NT2/D1 (cell line): ENCODE data around the gene CTBP2.

Experiments
- YY1 ChIP-seq: IDR thresholded peaks from 2 replicates; pipeline ENCODE4 v1.6.1; 2011; ENCODE audit not compliant: insufficient read length, insufficient read depth
- ZNF274 ChIP-seq: IDR thresholded peaks from 2 replicates; pipeline ENCODE4 v1.6.1; 2011; ENCODE audit warnings: mild to moderate bottlenecking, low read depth, low read length

- no peak for TF ChIP-seq YY1
- TF ChIP-seq ZNF274: no peak
Measured at GRCh38 chr10:125022671-125023070, 137.7 kb downstream of the CTBP2 start.
